ENCODE results near the gene MTHFSD. TPM values are rescaled to one million over a fixed set of nuclear protein-coding genes. Genes with fewer than 3 reads are reported as not detected.

MTHFSD gene
- total RNA-seq, 1 donor from 2014 or later = 20.2 TPM

- Mint-ChIP-seq H3K9me3 (no peaks in the 10 kb centered on the region), H3K4me3 (no peak overlapping the region), H3K27me3 (peaks cover 3% of the 10 kb centered on the region), H3K36me3 (no peaks in the 10 kb centered on the region), H3K4me1 (ENCODE audit: unreplicated experiment) (no peaks in the 10 kb centered on the region), H3K27ac (no peak overlapping the region)
- TF ChIP-seq CTCF (conservative IDR thresholded peaks at IDR 0.05) = no peak
- no peak for DNase-seq (ENCODE audit: extremely low spot score, unreplicated experiment)
These were observed 21.2 kb downstream of the MTHFSD start for GRCh38 chr16:86533767-86534351.

GRCh38 chr16:86533076-86533475, 22.0 kb downstream of the MTHFSD start:
- H3K27ac Mint-ChIP-seq = no peak overlapping the region
- no peak for TF ChIP-seq CTCF (conservative IDR thresholded peaks at IDR 0.05)
- H3K9me3 Mint-ChIP-seq = no peaks in the 10 kb centered on the region

GRCh38 chr16:86532526-86532815, 22.6 kb downstream of the MTHFSD start:
- no peak overlapping the region for H3K27ac Mint-ChIP-seq
- H3K36me3 Mint-ChIP-seq = no peaks in the 10 kb centered on the region
- peaks cover 4% of the 10 kb centered on the region for H3K4me1 Mint-ChIP-seq (ENCODE audit: unreplicated experiment)
- peaks cover 9% of the 10 kb centered on the region for H3K27me3 Mint-ChIP-seq
- DNase-seq (ENCODE audit: extremely low spot score, unreplicated experiment) = no peak
- no peak for TF ChIP-seq CTCF (conservative IDR thresholded peaks at IDR 0.05)
- H3K4me3 Mint-ChIP-seq = no peak overlapping the region
- no peaks in the 10 kb centered on the region for H3K9me3 Mint-ChIP-seq

More at GRCh38 chr16:86533076-86533475, 22.0 kb downstream of the MTHFSD start:
- peaks cover 3% of the 10 kb centered on the region for H3K27me3 Mint-ChIP-seq
- H3K4me1 Mint-ChIP-seq (ENCODE audit: unreplicated experiment) = no peaks in the 10 kb centered on the region
- H3K4me3 Mint-ChIP-seq = no peak overlapping the region
- no peak for DNase-seq (ENCODE audit: extremely low spot score, unreplicated experiment)
- no peaks in the 10 kb centered on the region for H3K36me3 Mint-ChIP-seq

- no peak for TF ChIP-seq CTCF (conservative IDR thresholded peaks at IDR 0.05)
- H3K27ac Mint-ChIP-seq = no peak overlapping the region
- no peak overlapping the region for H3K4me3 Mint-ChIP-seq
- H3K36me3 Mint-ChIP-seq = no peaks in the 10 kb centered on the region
- peaks cover 4% of the 10 kb centered on the region for H3K4me1 Mint-ChIP-seq (ENCODE audit: unreplicated experiment)
- no peaks in the 10 kb centered on the region for H3K9me3 Mint-ChIP-seq
- H3K27me3 Mint-ChIP-seq = peaks cover 10% of the 10 kb centered on the region
- DNase-seq (ENCODE audit: extremely low spot score, unreplicated experiment) = no peak
These were observed 23.2 kb downstream of the MTHFSD start for GRCh38 chr16:86531641-86532525.

GRCh38 chr16:86531191-86531545, 23.9 kb downstream of the MTHFSD start:
- TF ChIP-seq CTCF (conservative IDR thresholded peaks at IDR 0.05) = no peak
- Mint-ChIP-seq H3K9me3 (no peaks in the 10 kb centered on the region), H3K36me3 (no peaks in the 10 kb centered on the region), H3K4me1 (ENCODE audit: unreplicated experiment) (peaks cover 4% of the 10 kb centered on the region), H3K27me3 (peaks cover 17% of the 10 kb centered on the region), H3K4me3 (no peak overlapping the region), H3K27ac (no peak overlapping the region)
- no peak for DNase-seq (ENCODE audit: extremely low spot score, unreplicated experiment)

All from type B pancreatic cell (in vitro differentiated cells).